H54 (cell line): ENCODE results near the gene TASP1.

ENCODE experiments used
- DNase-seq: peaks from one replicate; pipeline ENCODE4 v3.0.0; 2011; ENCODE audit warnings: low spot score, mixed read lengths; ENCODE audit not compliant: insufficient read length
- FAIRE-seq: peaks from 3 replicates; lab custom pipeline; 2011; peaks lifted over from hg19 to GRCh38; lab: Jason Lieb, UNC
- POLR2A ChIP-seq: IDR thresholded peaks from 2 replicates; pipeline ENCODE4 v1.6.1; 2011; ENCODE audit warnings: low read depth, mild to moderate bottlenecking, low read length

Gene TASP1

DNA sequence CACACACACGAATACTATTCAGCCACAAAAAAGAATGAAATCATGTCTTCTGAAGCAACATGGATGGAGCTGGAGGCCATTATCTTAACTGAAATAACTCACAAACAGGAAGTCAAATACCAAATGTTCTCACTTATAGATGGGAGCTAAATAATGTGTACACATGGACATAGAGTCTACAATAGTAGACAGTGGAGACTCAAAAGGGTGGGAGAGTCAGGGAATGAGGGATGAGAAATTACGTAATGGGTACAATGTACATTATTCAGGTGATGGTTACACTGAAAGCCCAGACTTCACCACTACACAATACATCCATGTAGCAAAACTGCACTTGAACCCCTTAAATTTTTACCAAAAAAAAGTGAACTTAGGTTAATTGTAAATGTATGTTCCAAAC lies 160.4 kb downstream of the TASP1 start:
- FAIRE-seq, result no peak
- no peak for TF ChIP-seq POLR2A
- DNase-seq, result no peak

- DNase-seq, result no peak
- TF ChIP-seq POLR2A, result no peak
- no peak for FAIRE-seq
Measured at GRCh38 chr20:13474467-13474866, 164.3 kb downstream of the TASP1 start.

DNA sequence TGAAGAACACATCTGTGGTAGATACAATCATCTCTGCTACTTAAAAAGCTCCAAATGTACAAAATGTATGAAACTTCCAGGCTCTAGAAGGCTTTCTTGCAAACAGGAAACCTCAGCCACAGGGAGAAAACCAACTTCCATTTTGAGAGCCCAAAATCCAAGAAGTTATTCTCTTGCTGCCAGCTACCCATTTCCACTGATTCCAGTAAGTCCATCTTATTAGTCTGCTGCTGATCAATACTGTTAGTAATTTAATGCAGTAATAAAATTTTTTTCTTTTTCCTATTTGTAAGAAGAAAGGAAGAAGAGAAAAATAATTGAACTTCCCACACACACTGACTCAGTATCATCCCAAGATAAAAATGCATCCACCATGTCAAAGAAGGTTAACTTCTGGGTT lies 169.5 kb downstream of the TASP1 start:
- FAIRE-seq (no peak), DNase-seq (no peak)
- TF ChIP-seq POLR2A, result no peak

DNA sequence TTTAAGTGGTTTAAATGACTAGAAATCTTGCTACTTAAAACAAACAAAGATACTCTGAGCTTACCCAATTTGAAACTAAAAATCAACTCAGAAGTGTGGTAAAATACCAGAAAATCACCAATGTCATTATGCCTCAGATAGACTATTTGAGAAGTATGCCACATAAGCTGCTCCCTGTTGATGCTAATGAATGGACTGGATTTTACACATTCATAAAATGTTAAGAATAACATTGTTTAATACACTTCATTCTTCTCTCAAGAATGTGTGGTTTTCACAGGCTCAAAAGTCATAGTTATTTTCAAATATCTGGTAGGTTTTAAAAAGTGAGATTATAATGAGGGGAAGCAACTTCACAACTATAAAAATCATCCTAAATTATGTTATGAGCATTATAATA lies 170.6 kb downstream of the TASP1 start:
- DNase-seq (no peak), FAIRE-seq (no peak)
- TF ChIP-seq POLR2A, result no peak

DNA sequence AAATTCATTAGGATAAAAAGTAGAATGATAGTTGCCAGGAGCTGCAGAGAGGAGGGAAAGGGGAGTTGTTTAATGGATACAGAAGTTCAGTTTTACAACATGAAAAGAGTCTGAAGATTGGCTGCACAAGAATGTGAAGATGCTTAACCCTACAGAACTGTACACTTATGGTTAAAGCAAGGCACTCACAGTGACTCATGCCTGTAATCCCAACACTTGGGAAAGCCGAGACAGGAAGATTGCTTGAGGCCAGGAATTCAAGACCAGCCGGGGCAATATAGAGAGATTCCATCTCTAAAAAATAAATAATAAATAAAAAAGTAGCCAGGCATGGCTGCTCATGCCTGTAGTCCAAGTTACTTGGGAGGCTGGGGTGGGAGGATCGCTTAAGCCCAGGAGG lies 174.0 kb downstream of the TASP1 start:
- no peak for TF ChIP-seq POLR2A
- FAIRE-seq (no peak), DNase-seq (no peak)

DNA sequence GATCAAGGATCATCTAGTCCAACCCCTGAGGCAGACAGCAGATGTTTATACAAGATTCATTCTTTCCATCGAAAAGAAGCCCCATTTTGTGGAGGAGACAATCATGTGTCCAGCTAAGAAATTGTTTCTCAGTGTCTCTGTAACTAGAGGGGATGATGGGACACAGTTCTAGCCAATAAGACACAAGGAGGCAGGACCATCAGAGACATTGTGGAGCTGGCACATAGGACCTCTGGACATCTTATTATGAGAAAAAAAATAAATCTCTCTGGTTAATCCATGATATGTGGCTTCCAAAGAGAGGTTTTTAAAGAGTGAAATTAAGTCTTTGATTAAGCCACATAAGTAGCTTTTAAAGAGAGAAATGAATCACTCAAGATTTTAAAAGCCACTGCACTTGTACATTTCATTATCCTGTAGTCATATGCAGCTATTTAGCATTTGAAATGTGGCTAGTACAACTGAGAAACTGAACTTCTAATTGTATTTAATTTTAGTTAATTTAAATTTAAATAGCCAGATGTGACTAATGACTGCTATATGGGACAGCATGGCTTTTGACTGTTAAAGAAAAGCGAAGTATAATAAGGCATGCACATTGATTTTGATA lies 176.8 kb downstream of the TASP1 start:
- no peak for FAIRE-seq
- no peak for TF ChIP-seq POLR2A
- no peak for DNase-seq

DNA sequence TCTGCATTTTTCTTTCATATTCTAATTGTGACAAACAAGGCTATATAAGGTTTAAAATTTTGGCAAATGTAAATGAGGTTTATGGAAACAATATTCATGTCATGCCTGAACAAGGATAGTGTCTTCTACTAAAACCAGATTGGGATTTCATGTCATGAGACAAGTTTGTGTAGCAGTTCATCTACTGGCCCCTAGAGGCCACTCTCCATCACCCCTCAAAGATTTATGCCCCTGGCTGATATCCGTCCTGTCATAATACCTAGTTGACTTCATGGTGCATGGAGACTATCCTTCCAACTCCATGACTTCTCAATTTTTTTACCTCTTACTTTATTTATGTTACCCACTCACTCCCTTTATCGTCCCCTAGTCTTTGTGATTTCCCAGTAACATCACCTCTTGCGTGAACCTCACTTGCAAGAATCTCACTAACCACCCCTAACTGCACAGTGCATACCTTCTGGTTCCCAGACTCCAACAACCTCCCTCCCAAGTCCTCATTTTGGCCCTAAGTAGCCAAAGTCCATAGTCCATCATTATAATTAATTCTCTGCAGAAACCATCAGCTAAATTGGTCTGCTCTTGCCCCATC lies 179.8 kb downstream of the TASP1 start:
- TF ChIP-seq POLR2A, result no peak
- DNase-seq (no peak), FAIRE-seq (peak; percentile 11)

DNA sequence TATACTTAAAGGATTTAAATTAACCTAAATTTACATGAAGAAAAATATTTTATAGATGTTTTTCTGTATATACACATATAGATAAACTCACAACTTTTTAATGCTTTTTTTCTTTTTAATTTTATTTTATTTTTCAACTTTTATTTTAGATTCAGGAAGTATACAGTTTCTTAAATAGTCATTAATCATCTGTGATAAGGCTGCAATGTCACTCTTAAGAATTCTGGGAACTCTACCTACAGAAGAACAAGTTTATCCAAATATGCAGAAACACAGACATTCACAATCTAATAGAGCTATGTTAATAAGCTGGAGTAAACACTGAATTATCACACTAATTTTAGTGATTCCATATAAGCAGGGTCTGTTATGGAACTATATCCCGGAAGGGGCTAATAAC lies 181.2 kb downstream of the TASP1 start:
- no peak for TF ChIP-seq POLR2A
- FAIRE-seq, result no peak

GRCh38 chr20:13455713-13456112 lies 183.0 kb downstream of the TASP1 start:
- TF ChIP-seq POLR2A, result no peak
- DNase-seq, result no peak
- FAIRE-seq, result no peak

More for the DNA sequence above, 181.2 kb downstream of the TASP1 start:
- no peak for DNase-seq

DNA sequence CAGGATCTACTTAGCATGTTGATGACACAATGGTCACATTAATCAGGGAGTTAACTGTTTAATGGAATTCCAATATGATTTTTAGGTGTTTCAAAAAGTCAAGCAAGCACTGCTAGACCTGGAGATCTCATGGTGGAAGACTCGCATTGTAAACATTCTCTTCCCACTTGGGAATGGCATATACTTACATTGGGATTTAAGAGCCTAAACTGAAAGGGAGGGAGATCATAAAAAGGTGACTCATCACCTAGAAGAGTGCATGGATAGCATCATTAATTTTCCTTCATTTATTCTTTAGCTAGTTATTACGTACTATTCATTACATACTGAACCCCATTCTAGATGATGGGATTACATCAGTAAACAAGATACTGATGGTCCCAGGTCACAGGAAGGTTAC lies 185.4 kb downstream of the TASP1 start:
- no peak for TF ChIP-seq POLR2A
- no peak for FAIRE-seq
- DNase-seq, result no peak

- DNase-seq (no peak), FAIRE-seq (no peak)
Measured at GRCh38 chr20:13452470-13453124, 186.1 kb downstream of the TASP1 start.

GRCh38 chr20:13449868-13450434 lies 188.8 kb downstream of the TASP1 start:
- FAIRE-seq, result no peak
- TF ChIP-seq POLR2A, result no peak
- no peak for DNase-seq

More at GRCh38 chr20:13452470-13453124, 186.1 kb downstream of the TASP1 start:
- TF ChIP-seq POLR2A, result no peak

GRCh38 chr20:13447385-13448180 lies 191.1 kb downstream of the TASP1 start:
- DNase-seq (no peak), FAIRE-seq (no peak)
- no peak for TF ChIP-seq POLR2A

DNA sequence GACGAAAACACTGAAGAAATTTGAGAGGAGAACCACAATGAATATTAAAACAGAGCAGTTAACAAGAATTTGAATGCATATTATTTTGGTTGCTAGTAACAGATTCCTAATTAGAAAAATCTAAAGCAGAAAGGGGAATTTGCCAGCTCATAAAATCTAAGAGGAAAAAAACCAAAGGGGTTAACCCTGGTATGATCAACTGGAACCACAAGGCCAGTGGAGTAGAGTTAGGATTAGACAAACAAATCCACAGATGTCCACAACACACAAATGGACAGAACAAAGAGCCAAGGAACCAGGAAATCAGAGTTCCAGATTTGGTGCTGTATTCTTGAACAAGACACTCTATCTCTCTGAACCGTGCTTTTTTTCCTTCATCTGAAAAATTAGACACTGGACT lies 195.0 kb downstream of the TASP1 start:
- no peak for FAIRE-seq
- TF ChIP-seq POLR2A, result no peak
- no peak for DNase-seq
